ENCODE data around the gene BRMS1L. TPM values are rescaled to one million over a fixed set of nuclear protein-coding genes. Genes with fewer than 3 reads are reported as not detected.
A peak's percentile ranks its signal among the peaks of the same experiment; 100 is the strongest.

BRMS1L gene
- total and polyA plus RNA-seq, 9 of the 15 experiments (the other 6 are each of a cell fraction or from before 2014, with no cell fraction given) = 1.2 to 4.7 (median 3.3) TPM

DNA sequence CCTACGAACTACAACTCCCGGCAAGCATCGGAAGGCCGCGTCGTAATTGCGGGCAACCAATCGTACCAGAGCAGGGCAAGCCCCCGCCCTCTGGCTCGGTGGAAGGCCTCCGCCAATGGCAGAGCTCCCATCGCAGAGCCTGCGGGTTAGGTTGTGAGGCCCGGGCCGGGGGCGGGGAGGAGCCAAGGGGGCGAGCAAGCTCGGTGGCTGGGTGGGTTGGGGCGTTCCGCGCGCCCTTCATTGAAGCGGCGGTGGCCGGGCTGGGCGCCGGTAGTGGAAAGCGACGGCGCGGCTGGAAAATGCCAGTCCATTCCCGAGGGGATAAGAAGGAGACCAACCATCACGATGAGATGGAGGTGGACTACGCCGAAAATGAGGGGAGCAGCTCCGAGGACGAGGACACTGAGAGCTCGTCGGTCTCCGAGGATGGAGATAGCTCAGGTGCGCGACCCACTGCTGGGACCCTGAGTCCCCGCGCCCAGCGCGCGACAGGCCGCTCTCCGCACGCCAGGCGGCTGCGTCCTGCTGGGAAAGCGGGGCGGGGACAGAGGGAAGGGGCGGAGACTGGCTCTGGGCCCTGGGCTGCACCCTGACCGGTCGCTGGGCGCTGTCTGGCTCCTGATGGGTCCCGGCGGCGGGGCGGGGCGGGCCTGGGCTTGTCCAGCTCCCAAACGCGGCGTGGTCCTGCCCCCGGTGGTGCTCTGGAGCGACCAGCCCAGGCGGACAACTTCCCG is at the start of gene BRMS1L (continued):
- TF ChIP-seq, protein P1, sequence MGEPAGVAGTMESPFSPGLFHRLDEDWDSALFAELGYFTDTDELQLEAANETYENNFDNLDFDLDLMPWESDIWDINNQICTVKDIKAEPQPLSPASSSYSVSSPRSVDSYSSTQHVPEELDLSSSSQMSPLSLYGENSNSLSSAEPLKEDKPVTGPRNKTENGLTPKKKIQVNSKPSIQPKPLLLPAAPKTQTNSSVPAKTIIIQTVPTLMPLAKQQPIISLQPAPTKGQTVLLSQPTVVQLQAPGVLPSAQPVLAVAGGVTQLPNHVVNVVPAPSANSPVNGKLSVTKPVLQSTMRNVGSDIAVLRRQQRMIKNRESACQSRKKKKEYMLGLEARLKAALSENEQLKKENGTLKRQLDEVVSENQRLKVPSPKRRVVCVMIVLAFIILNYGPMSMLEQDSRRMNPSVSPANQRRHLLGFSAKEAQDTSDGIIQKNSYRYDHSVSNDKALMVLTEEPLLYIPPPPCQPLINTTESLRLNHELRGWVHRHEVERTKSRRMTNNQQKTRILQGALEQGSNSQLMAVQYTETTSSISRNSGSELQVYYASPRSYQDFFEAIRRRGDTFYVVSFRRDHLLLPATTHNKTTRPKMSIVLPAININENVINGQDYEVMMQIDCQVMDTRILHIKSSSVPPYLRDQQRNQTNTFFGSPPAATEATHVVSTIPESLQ (CRISPR knock-in tag; IDR thresholded peaks at IDR 0.05) = no peak
- TF ChIP-seq RBBP5 (IDR thresholded peaks at IDR 0.05; ENCODE audit: borderline replicate concordance, insufficient read depth, low read length, poor library complexity, severe bottlenecking) = peak; percentile 87
- no peak for TF ChIP-seq YBX1 (IDR thresholded peaks at IDR 0.05)
- no peak for TF ChIP-seq JUND (IDR thresholded peaks at IDR 0.05; ENCODE audit: borderline replicate concordance, low read depth, low read length)
- no peak for TF ChIP-seq JUND (tag; IDR thresholded peaks at IDR 0.05; ENCODE audit: borderline replicate concordance, low read depth, low read length)
- no peak for TF ChIP-seq ZNF23 (CRISPR knock-in tag; IDR thresholded peaks at IDR 0.05)
- TF ChIP-seq SP2 (IDR thresholded peaks at IDR 0.05; ENCODE audit: extremely low read depth, low read depth, low read length, poor library complexity, severe bottlenecking) = no peak
- TF ChIP-seq, protein P2, sequence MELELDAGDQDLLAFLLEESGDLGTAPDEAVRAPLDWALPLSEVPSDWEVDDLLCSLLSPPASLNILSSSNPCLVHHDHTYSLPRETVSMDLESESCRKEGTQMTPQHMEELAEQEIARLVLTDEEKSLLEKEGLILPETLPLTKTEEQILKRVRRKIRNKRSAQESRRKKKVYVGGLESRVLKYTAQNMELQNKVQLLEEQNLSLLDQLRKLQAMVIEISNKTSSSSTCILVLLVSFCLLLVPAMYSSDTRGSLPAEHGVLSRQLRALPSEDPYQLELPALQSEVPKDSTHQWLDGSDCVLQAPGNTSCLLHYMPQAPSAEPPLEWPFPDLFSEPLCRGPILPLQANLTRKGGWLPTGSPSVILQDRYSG (tag; conservative IDR thresholded peaks at IDR 0.05; ENCODE audit: low read depth) = no peak
- no peak for TF ChIP-seq SNRNP70 (optimal IDR thresholded peaks at IDR 0.05; ENCODE audit: low read depth, low read length)
- no peak for TF ChIP-seq SIRT6 (IDR thresholded peaks at IDR 0.05; ENCODE audit: low read depth, low read length)
- no peak for TF ChIP-seq DDX20 (tag; IDR thresholded peaks at IDR 0.05; ENCODE audit: low read depth)
- no peak for TF ChIP-seq GABPB2 (CRISPR knock-in tag; conservative IDR thresholded peaks at IDR 0.05)
- TF ChIP-seq TARDBP (IDR thresholded peaks at IDR 0.05) = no peak
- no peak for TF ChIP-seq ZBTB8A (IDR thresholded peaks at IDR 0.05; ENCODE audit: partially characterized antibody)
- TF ChIP-seq, protein P3, sequence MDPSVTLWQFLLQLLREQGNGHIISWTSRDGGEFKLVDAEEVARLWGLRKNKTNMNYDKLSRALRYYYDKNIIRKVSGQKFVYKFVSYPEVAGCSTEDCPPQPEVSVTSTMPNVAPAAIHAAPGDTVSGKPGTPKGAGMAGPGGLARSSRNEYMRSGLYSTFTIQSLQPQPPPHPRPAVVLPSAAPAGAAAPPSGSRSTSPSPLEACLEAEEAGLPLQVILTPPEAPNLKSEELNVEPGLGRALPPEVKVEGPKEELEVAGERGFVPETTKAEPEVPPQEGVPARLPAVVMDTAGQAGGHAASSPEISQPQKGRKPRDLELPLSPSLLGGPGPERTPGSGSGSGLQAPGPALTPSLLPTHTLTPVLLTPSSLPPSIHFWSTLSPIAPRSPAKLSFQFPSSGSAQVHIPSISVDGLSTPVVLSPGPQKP (CRISPR knock-in tag; IDR thresholded peaks at IDR 0.05) = no peak
- no peak for TF ChIP-seq ZSCAN29 (IDR thresholded peaks at IDR 0.05)
- TF ChIP-seq ZNF263 (CRISPR knock-in tag; IDR thresholded peaks at IDR 0.05; ENCODE audit: borderline replicate concordance) = no peak
- TF ChIP-seq ZNF41 (CRISPR knock-in tag; conservative IDR thresholded peaks at IDR 0.05) = no peak
- TF ChIP-seq ZNF239 (CRISPR knock-in tag; IDR thresholded peaks at IDR 0.05) = no peak
- no peak for TF ChIP-seq STAT5B (CRISPR knock-in tag; IDR thresholded peaks at IDR 0.05)
- no peak for TF ChIP-seq XRCC3 (IDR thresholded peaks at IDR 0.05)
- TF ChIP-seq ELF1 (tag; IDR thresholded peaks at IDR 0.05) = no peak
- TF ChIP-seq GTF2E2 (tag; IDR thresholded peaks at IDR 0.05) = no peak
- TF ChIP-seq, protein P4, sequence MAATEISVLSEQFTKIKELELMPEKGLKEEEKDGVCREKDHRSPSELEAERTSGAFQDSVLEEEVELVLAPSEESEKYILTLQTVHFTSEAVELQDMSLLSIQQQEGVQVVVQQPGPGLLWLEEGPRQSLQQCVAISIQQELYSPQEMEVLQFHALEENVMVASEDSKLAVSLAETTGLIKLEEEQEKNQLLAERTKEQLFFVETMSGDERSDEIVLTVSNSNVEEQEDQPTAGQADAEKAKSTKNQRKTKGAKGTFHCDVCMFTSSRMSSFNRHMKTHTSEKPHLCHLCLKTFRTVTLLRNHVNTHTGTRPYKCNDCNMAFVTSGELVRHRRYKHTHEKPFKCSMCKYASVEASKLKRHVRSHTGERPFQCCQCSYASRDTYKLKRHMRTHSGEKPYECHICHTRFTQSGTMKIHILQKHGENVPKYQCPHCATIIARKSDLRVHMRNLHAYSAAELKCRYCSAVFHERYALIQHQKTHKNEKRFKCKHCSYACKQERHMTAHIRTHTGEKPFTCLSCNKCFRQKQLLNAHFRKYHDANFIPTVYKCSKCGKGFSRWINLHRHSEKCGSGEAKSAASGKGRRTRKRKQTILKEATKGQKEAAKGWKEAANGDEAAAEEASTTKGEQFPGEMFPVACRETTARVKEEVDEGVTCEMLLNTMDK (IDR thresholded peaks at IDR 0.05; ENCODE audit: borderline replicate concordance, insufficient read depth, low read depth, low read length, poor library complexity, severe bottlenecking) = no peak

Data from K562 (cell line).